Body of pancreas (tissue), 4 donors: ENCODE measurements around the gene HIBCH.

ENCODE experiments used
- POLR2A ChIP-seq, 3 donors: fragments of 450-650 bp; IDR thresholded peaks; one replicate each; pipeline ENCODE4 v1.6.1; 2016; ENCODE audit warnings: antibody characterized with exemption in 3 of 3, mild to moderate bottlenecking in 2 of 3
- TF ChIP-seq, protein P1 (sequence below), 7 experiments: fragments of 450-650 bp in 4 of 7; fragments of 200-600 bp in 3 of 7; sonication (generic) in 3 of 7; IDR thresholded peaks; one replicate each; pipeline ENCODE4 v1.5.1; 2016 to 2019; ENCODE audit warnings: antibody characterized with exemption in 7 of 7

DNA sequence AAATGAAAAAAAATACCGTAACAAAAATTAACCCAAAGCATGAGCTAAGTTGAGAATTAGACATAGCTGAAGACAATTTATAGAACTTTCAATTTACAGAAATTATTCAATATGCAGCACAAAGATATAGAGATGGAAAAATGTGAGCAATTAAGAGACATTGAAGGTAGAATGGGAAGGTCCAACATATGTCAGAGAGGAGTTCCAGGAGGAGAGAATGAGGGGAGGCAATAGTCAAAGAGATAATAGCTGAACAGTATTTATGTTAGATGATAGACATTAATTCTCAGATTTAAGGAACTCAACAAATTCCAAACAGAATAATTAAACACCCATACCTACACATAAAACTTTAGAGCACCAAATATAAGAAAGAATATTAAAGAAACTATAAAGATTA, 154.1 kb downstream of the HIBCH start:
- TF ChIP-seq, protein P1, sequence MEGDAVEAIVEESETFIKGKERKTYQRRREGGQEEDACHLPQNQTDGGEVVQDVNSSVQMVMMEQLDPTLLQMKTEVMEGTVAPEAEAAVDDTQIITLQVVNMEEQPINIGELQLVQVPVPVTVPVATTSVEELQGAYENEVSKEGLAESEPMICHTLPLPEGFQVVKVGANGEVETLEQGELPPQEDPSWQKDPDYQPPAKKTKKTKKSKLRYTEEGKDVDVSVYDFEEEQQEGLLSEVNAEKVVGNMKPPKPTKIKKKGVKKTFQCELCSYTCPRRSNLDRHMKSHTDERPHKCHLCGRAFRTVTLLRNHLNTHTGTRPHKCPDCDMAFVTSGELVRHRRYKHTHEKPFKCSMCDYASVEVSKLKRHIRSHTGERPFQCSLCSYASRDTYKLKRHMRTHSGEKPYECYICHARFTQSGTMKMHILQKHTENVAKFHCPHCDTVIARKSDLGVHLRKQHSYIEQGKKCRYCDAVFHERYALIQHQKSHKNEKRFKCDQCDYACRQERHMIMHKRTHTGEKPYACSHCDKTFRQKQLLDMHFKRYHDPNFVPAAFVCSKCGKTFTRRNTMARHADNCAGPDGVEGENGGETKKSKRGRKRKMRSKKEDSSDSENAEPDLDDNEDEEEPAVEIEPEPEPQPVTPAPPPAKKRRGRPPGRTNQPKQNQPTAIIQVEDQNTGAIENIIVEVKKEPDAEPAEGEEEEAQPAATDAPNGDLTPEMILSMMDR (IDR thresholded peaks at IDR 0.05), result no peak
- no peak for TF ChIP-seq POLR2A (IDR thresholded peaks at IDR 0.05)
